GM21576 (cell line): Measurements from ENCODE around the gene GSTA4.
"Not testable (repeated sequence)": the region's sequence is repeated elsewhere in the genome, so short reads cannot be mapped to it uniquely, and the experiment has no call there.

ENCODE experiments used
- ATAC-seq: cut with Tn5 transposase; IDR thresholded peaks from one replicate; pipeline ENCODE4 v1.9.1; 2021; ENCODE audit warnings: mild to moderate bottlenecking, moderate library complexity; ENCODE audit not compliant: unreplicated experiment

The GSTA4 gene

GRCh38 chr6:52976591-52977035 lies 18.5 kb downstream of the GSTA4 start:
- ATAC-seq: peak; percentile 92

GRCh38 chr6:52976149-52976548 lies 18.9 kb downstream of the GSTA4 start:
- no peak for ATAC-seq

GRCh38 chr6:52975580-52975979 lies 19.5 kb downstream of the GSTA4 start:
- ATAC-seq: no peak

GRCh38 chr6:52972989-52973388 lies 22.1 kb downstream of the GSTA4 start:
- no peak for ATAC-seq

- no peak for ATAC-seq
Observed at GRCh38 chr6:52969359-52969758, 25.7 kb downstream of the GSTA4 start.

GRCh38 chr6:52966101-52966500 lies 29.0 kb downstream of the GSTA4 start:
- ATAC-seq: no peak

- ATAC-seq: no peak
Observed at GRCh38 chr6:52965380-52965779, 29.7 kb downstream of the GSTA4 start.

GRCh38 chr6:52964318-52964717 lies 30.8 kb downstream of the GSTA4 start:
- ATAC-seq: no peak

GRCh38 chr6:52962701-52963100 lies 32.4 kb downstream of the GSTA4 start:
- no peak for ATAC-seq

- ATAC-seq: not testable (repeated sequence)
Observed at GRCh38 chr6:52961022-52961421, 34.1 kb downstream of the GSTA4 start.

- not testable (repeated sequence) for ATAC-seq
Observed at GRCh38 chr6:52960211-52960610, 34.9 kb downstream of the GSTA4 start.

GRCh38 chr6:52958546-52959255 lies 36.4 kb downstream of the GSTA4 start:
- no peak for ATAC-seq

GRCh38 chr6:52955871-52956270 lies 39.2 kb downstream of the GSTA4 start:
- ATAC-seq: no peak

GRCh38 chr6:52953911-52954839 lies 40.9 kb downstream of the GSTA4 start:
- no peak for ATAC-seq

- no peak for ATAC-seq
Observed at GRCh38 chr6:52946306-52946705, 48.8 kb downstream of the GSTA4 start.

GRCh38 chr6:52942821-52943220 lies 52.3 kb downstream of the GSTA4 start:
- not testable (repeated sequence) for ATAC-seq

- no peak for ATAC-seq
Observed at GRCh38 chr6:52942221-52942620, 52.9 kb downstream of the GSTA4 start.

GRCh38 chr6:52937908-52938307 lies 57.2 kb downstream of the GSTA4 start:
- no peak for ATAC-seq

- no peak for ATAC-seq
Observed at GRCh38 chr6:52933778-52934177, 61.3 kb downstream of the GSTA4 start.

GRCh38 chr6:52931351-52931750 lies 63.7 kb downstream of the GSTA4 start:
- no peak for ATAC-seq

- ATAC-seq: no peak
Observed at GRCh38 chr6:52929321-52930164, 65.5 kb downstream of the GSTA4 start.
